Panc1 (cell line): Measurements from ENCODE around the gene ZNF593OS. TPM values are rescaled to one million over a fixed set of nuclear protein-coding genes. Genes with fewer than 3 reads are reported as not detected.
A peak's percentile ranks its signal among the peaks of the same experiment; 100 is the strongest.

Source experiments
- ATAC-seq: fragments of 200-7000 bp; cut with Tn5 transposase; 2 replicates; pipeline ENCODE4 v1.9.1; 2020; ENCODE audit warnings: mild to moderate bottlenecking, moderate library complexity
- BruUV-seq: library from RNA; stranded (reverse); fragments of 400-500 nt; replicated peaks from 2 replicates; lab custom pipeline; 2021; lab: Mats Ljungman, UMichigan
- CTCF ChIA-PET: fragments of 300-600 bp; sonication (Branson Sonifier 250); formaldehyde crosslinking; loops from one replicate; lab custom pipeline; 2022; ENCODE audit warnings: antibody characterized with exemption; lab: Charles Lee
- POLR2A ChIA-PET: fragments of 300-600 bp; sonication (Branson Sonifier 250); formaldehyde crosslinking; loops from one replicate; lab custom pipeline; 2022; ENCODE audit warnings: antibody characterized with exemption; lab: Charles Lee
- DNase-seq: peaks from one replicate; pipeline ENCODE4 v3.0.0-alpha.2; 2010; ENCODE audit warnings: low read depth, low spot score
- H3K27ac ChIP-seq: 2 replicates; pipeline ENCODE4 v1.5.1; 2011; ENCODE audit warnings: mild to moderate bottlenecking, low read length, inconsistent platforms
- H3K27me3 ChIP-seq: fragments of 200-500 bp; sonication (Bioruptor generic); 2 replicates; pipeline ENCODE4 v1.6.0; 2014; ENCODE audit warnings: low read length, inconsistent platforms; ENCODE audit not compliant: control insufficient read depth, insufficient read depth
- H3K36me3 ChIP-seq: fragments of 200-500 bp; sonication (Bioruptor generic); 2 replicates; pipeline ENCODE4 v1.5.1; 2014; ENCODE audit warnings: inconsistent platforms, mild to moderate bottlenecking, low read length, moderate library complexity; ENCODE audit not compliant: control insufficient read depth, insufficient read depth
- H3K4me1 ChIP-seq: 2 replicates; pipeline ENCODE4 v1.5.1; 2011; ENCODE audit warnings: inconsistent platforms, mild to moderate bottlenecking, low read length, moderate library complexity; ENCODE audit not compliant: control insufficient read depth, insufficient read depth
- H3K4me3 ChIP-seq, 2 experiments: 2 replicates each; pipeline ENCODE4 v1.5.1; 2011 to 2012; ENCODE audit warnings: low read depth in 2 of 2, low read length in 2 of 2, mild to moderate bottlenecking in 2 of 2, inconsistent platforms in 1 of 2, moderate library complexity in 1 of 2
- H3K9me3 ChIP-seq: fragments of 200-500 bp; sonication (Bioruptor generic); 2 replicates; pipeline ENCODE4 v1.5.1; 2014; ENCODE audit warnings: low read depth, mild to moderate bottlenecking, inconsistent platforms, low read length, moderate library complexity; ENCODE audit not compliant: control insufficient read depth, insufficient read depth
- CTCF ChIP-seq: fragments of 450-650 bp; IDR thresholded peaks from 2 replicates; pipeline ENCODE4 v1.5.1; 2017; ENCODE audit warnings: mild to moderate bottlenecking
- POLR2AphosphoS5 ChIP-seq: IDR thresholded peaks from 2 replicates; pipeline ENCODE4 v1.6.1; 2012; ENCODE audit warnings: mild to moderate bottlenecking, low read depth, low read length, moderate library complexity
- REST ChIP-seq, 2 experiments: IDR thresholded peaks; 2 replicates each; pipeline ENCODE4 v1.6.1; 2011 to 2012; ENCODE audit warnings: low read depth in 2 of 2, control low read depth in 1 of 2, low read length in 1 of 2, mild to moderate bottlenecking in 1 of 2, moderate library complexity in 1 of 2; ENCODE audit not compliant: insufficient read depth in 1 of 2
- SIN3A ChIP-seq: IDR thresholded peaks from 2 replicates; pipeline ENCODE4 v1.6.1; 2012; ENCODE audit warnings: low read depth, mild to moderate bottlenecking, low read length, moderate library complexity, borderline replicate concordance; ENCODE audit not compliant: insufficient read depth
- TCF7L2 ChIP-seq: IDR thresholded peaks from 2 replicates; pipeline ENCODE4 v1.6.1; 2011; ENCODE audit warnings: mild to moderate bottlenecking, low read depth, low read length, inconsistent platforms
- in situ Hi-C: cut with HindIII; loops from 2 replicates; pipeline ENCODE4 v1.10.0; 2016; ENCODE audit warnings: low sequenced_read_pairs, low pct_unique_long_range_greater_than_20kb
- intact Hi-C: fragments of 100-400 bp; cut with micrococcal nuclease; formaldehyde crosslinking; loops from one replicate; pipeline ENCODE4 v1.10.0; 2022; ENCODE audit not compliant: unreplicated experiment
- total RNA-seq: library from RNA; stranded (reverse); gene quantifications from one replicate; pipeline ENCODE4 v1.2.1, GENCODE V29; 2021; ENCODE audit not compliant: unreplicated experiment

ZNF593OS gene
- total RNA-seq, 1 experiment from 2014 or later, result not detected

- BruUV-seq, result no TSS peak
- intact Hi-C loops, result no loop called here
- ChIA-PET CTCF (interaction anchor here (0.6 to 1.6 kb wide), 2 partner anchors 8 to 20 kb away, joined by 3 to 6 read pairs; no protein-coding TSS in a partner anchor), POLR2A (interaction anchor here (0.6 kb wide), 3 partner anchors 9 to 253 kb away, joined by 3 to 9 read pairs (median 6); no protein-coding TSS in a partner anchor)
- Histone ChIP-seq H3K36me3 (no peaks in the 10 kb centered on the region), H3K4me1 (peaks cover 33% of the 10 kb centered on the region), H3K27ac (peak overlapping the region; percentile 79), H3K4me3 (no peak overlapping the region), H3K9me3 (no peaks in the 10 kb centered on the region), H3K27me3 (no peaks in the 10 kb centered on the region)
- no peak for TF ChIP-seq TCF7L2
- TF ChIP-seq SIN3A, result no peak
- TF ChIP-seq POLR2AphosphoS5, result no peak
- TF ChIP-seq CTCF, result no peak
- TF ChIP-seq REST (IDR thresholded peaks at IDR 0.05; ENCODE audit: insufficient read depth in 1 of 2, low read depth in 2 of 2, low read length in 1 of 2), result no peak
- ATAC-seq (peak; percentile 43; the same call in 1 of the 2 replicates), DNase-seq (no peak)
- in situ Hi-C loops, result no loop called here
These were observed 49.5 kb downstream of the ZNF593OS start for GRCh38 chr1:26121854-26122773.

- intact Hi-C loops (no loop called here), in situ Hi-C loops (no loop called here)
- H3K27me3 ChIP-seq, result no peaks in the 10 kb centered on the region
- peaks cover 25% of the 10 kb centered on the region for H3K4me1 ChIP-seq
- no peak overlapping the region for H3K27ac ChIP-seq
- BruUV-seq, result no TSS peak
- H3K4me3 ChIP-seq, result no peak overlapping the region
- ChIA-PET POLR2A (no interaction called here), CTCF (no interaction called here)
- DNase-seq (no peak), ATAC-seq (no peak)
- H3K36me3 ChIP-seq, result no peaks in the 10 kb centered on the region
- H3K9me3 ChIP-seq, result no peaks in the 10 kb centered on the region
- TF ChIP-seq REST (IDR thresholded peaks at IDR 0.05; ENCODE audit: insufficient read depth in 1 of 2, low read depth in 2 of 2, low read length in 1 of 2) (no peak), TCF7L2 (no peak), POLR2AphosphoS5 (no peak), SIN3A (no peak), CTCF (no peak)
These were observed 51.6 kb downstream of the ZNF593OS start for GRCh38 chr1:26119892-26120608.
